ENCODE results near the gene GFM2. TPM values are rescaled to one million over a fixed set of nuclear protein-coding genes. Genes with fewer than 3 reads are reported as not detected.
"Not testable (repeated sequence)": the region's sequence is repeated elsewhere in the genome, so short reads cannot be mapped to it uniquely, and the experiment has no call there.

The GFM2 gene
- polyA plus RNA-seq, 10 donors, result 20.2 to 31.8 (median 25.3) TPM

DNA sequence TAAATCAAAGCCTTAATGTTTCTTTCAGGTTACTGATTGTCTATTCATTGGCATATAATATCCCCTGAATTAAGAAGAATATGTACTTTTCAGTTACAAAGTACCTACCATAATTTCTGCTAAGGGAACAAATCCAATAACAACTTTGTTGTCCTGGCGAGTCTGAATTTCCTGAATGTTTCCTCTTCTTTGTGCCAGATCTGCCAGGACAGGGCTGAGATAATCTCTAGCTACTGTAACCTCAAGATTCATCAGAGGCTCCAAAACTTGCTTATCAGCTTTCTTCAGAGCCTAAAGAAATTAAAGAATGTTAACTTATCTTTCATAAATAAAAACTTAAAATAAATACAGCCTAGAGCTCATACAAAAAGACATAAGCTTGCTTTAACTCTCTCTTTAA is 44.6 kb downstream of the GFM2 start:
- no peak for DNase-seq

- DNase-seq, result no peak
Observed at GRCh38 chr5:74717596-74717995, 49.3 kb downstream of the GFM2 start.

DNA sequence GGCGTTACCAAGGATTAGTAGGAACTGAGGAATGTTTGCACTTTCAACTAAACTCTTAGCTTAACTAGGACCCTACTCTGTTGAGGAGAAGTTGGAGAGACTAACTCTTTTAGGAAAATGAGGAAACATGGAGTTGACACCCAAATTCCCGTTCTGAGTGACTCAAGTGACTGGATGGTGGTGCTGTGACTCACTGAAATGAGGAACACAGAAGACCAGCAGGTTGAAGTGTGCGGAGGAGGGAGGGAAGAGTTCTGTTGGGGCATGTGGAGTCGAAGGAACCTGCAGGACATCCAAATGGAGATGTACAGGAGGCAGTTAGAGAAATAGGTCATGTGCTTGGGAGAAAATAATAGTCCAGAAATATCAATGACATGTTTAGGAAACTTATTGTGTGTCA is 73.7 kb downstream of the GFM2 start:
- DNase-seq, result no peak

DNA sequence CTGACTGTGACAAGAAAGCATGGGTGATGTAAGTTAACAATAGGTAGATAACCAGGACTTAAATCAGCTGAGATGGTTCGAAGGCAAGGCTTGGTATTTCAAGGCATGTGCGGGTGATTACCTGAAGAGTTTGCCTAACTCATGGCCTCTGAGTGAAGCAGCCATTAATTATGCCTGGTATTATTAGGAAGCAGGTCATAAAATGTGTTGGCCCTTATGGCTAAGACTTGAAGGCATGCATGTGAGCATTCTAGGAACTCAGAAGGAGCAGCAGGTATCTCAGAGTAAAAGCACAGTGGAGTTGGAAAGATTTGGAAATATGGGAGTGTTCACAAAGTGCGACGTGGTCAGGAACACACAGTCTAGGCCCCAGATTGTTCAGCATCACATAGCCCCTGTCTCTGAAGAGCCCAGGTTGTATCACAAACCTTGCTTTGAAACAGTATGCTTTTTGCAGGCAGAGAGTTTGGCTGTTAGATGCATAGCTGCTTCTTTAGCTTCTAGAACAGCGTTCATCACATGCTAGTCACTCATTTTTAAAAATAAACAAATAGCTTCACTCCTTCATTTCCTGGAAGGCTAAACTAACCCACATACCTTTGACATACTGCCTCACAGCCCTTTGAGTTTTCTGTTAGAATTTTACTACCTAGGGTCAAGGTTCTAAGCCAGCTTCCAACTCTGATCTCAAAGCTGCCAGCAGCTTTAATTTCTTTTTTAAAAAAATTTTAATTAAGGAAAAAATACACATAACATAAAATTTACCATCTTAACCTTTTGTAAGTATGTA is 79.8 kb downstream of the GFM2 start:
- no peak for DNase-seq

- DNase-seq, result peak in 2 of 3 donors; percentile 27 to 46
Observed at GRCh38 chr5:74685979-74686631, 80.8 kb downstream of the GFM2 start.

DNA sequence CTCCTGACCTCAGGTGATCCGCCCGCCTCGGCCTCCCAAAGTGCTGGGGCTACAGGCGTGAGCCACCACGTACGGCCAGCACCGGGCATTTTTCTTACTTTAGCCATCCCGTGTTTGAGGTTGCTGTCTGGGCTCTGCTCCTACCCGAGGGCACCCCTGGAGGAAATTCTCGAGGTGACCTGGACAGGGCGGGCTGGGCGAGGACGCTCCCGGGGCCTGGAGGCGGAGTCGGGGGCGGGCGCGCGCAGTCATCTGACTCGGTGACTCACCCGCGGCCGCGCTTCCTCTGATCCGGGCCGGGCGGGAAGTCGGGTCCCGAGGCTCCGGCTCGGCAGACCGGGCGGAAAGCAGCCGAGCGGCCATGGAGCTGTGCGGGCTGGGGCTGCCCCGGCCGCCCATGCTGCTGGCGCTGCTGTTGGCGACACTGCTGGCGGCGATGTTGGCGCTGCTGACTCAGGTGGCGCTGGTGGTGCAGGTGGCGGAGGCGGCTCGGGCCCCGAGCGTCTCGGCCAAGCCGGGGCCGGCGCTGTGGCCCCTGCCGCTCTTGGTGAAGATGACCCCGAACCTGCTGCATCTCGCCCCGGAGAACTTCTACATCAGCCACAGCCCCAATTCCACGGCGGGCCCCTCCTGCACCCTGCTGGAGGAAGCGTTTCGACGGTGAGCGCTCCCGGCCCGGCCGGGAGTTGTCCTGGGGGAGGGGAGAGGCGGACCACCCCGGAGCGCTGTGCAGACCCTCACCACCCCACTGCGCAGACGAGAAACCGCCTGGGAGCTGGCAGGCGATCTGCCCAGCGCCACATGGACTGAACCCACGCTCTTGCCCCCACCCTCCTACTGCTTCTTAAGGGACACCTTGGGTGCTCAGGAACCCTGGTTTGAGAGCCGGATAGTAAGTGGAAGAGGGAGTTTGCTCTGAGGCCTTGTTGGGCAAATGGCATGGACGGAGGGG is 81.7 kb downstream of the GFM2 start, which contains the start of gene HEXB:
Gene HEXB (plus strand): TSS at position 334 of the 952 bp plus-strand sequence. CDS start 28 bp downstream, at position 362.
- DNase-seq, result peak; percentile 77 to 93 (median 83)

- no peak for DNase-seq
Observed at GRCh38 chr5:74679966-74680365, 87.0 kb downstream of the GFM2 start.

GRCh38 chr5:74679300-74679699 is 87.6 kb downstream of the GFM2 start:
- not testable (repeated sequence) for DNase-seq

DNA sequence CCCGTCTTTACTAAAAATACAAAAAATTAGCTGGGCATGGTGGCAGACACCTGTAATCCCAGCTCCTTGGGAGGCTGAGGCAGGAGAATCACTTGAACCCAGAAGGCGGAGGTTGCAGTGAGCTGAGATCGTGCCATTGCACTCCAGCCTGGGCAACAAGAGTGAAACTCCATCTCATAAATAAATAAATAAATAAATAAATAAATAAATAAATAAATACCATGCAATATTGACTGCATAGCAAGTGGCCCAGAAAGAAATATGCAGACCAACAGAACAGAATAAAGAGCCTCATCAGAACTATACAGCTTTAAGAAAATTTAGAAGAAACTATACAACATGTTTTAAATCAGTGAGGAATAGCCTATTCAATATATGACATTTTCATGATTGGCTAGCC is 88.8 kb downstream of the GFM2 start:
- DNase-seq, result not testable (repeated sequence)

DNA sequence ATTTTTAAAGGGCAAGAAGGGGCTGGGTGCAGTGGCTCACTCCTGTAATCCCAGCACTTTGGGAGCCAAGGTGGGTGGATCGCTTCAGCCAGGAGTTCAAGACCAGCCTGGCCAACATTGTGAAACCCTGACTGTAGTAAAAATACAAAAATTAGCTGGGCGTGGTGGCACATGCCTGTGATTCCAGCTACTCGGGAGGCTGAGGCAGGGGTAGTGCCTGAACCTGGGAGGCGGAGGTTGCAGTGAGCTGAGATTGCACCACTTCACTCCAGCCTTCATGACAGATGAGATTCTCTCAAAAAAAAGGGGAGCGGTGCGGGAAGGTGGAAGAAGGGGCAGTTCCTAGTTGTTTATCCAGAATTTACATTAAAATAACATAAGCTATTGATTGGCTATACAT is 90.5 kb downstream of the GFM2 start:
- not testable (repeated sequence) for DNase-seq

GRCh38 chr5:74673011-74673790 is 93.7 kb downstream of the GFM2 start:
- peak in 2 of 3 donors; percentile 51 to 70 for DNase-seq

DNA sequence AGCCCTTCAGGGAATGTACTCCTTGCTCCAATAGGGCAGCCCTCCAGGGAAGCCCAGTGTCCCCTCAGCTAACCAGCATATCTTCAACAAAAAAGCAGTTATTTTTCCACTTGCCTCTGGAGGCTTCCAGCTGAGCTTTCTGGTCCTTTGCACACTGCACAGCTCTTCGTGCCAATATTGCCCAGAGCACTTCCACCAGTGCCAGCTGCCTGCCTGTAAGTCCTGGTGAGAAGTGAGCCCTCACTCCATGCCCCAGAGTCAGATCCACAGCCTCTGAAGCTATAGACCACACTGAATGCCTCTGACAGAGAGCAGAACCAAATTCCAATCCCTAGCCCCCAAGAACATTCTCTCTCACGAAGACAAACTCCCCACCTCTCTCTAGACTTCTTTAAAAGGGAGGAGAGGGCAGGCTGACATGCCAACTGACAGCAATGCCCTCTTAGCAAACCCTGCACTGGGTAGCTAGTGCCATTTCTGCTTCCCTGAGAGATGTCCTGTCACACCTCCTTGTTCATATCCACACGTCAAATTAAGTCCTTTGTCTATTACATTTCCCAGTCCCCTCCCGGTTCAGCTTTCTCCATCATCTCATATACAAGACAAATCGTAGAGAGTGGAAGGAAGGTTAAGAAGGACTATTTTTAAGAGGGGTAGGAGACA is 94.6 kb downstream of the GFM2 start:
- no peak for DNase-seq

Other genes starting within 250 kb of the GFM2 start
- 10 to 100 TPM; 21.3 to 40.0 (median 27.2) TPM for gene ENC1, start 126.4 kb downstream of the GFM2 start, polyA plus RNA-seq (ENCODE audit: insufficient read length in 10 of 10)
- gene HEXB, start 81.9 kb downstream of the GFM2 start, polyA plus RNA-seq (ENCODE audit: insufficient read length in 10 of 10), result 10 to 100 TPM; 35.2 to 54.0 (median 42.0) TPM
- 100 to 1,000 TPM; 223 to 338 (median 230) TPM for gene NSA2, start 132 bp upstream of the GFM2 start, polyA plus RNA-seq (ENCODE audit: insufficient read length in 10 of 10)
- 1 to 10 TPM in 5 of 10 donors, under 1 TPM in 5; 0.69 to 2.2 (median 0.97) TPM for gene FAM169A, start 99.3 kb upstream of the GFM2 start, polyA plus RNA-seq (ENCODE audit: insufficient read length in 10 of 10)

All from muscle of back (tissue), 11 donors.